SKM-1 (cell line): ENCODE data around the gene TAGLN3.

ENCODE experiments used
- DNase-seq: peaks from one replicate; lab custom pipeline; 2025; ENCODE audit not compliant: unreplicated experiment; lab: John Stamatoyannopoulos, UW

TAGLN3 gene

GRCh38 chr3:111976254-111976653 is 22.5 kb upstream of the TAGLN3 start:
- no peak for DNase-seq

GRCh38 chr3:111978583-111979433 is 19.9 kb upstream of the TAGLN3 start, which contains the start of gene ABHD10:
Gene ABHD10 (plus strand): TSS chr3:111979026. CDS start chr3:111979062, 36 bp downstream.
- peak; percentile 93 for DNase-seq

- peak; percentile 32 for DNase-seq
Measured at GRCh38 chr3:111979434-111980038, 19.2 kb upstream of the TAGLN3 start.

GRCh38 chr3:111980716-111981456 is 17.8 kb upstream of the TAGLN3 start:
- DNase-seq = no peak

DNA sequence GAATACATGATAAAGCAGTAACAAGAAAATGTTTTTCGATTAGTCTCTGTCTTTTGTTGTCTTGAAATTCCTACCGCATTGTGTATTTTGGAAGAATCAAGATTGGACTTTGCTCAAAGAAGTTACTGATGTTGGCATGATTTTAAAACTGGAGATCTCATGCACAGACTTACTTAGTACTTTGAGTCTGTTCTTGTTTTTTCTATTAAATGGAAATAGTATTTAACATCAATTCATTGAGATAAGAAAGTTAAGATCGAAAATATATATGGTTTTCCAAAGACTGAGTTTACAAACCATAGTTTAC is 17.3 kb upstream of the TAGLN3 start:
- no peak for DNase-seq

DNA sequence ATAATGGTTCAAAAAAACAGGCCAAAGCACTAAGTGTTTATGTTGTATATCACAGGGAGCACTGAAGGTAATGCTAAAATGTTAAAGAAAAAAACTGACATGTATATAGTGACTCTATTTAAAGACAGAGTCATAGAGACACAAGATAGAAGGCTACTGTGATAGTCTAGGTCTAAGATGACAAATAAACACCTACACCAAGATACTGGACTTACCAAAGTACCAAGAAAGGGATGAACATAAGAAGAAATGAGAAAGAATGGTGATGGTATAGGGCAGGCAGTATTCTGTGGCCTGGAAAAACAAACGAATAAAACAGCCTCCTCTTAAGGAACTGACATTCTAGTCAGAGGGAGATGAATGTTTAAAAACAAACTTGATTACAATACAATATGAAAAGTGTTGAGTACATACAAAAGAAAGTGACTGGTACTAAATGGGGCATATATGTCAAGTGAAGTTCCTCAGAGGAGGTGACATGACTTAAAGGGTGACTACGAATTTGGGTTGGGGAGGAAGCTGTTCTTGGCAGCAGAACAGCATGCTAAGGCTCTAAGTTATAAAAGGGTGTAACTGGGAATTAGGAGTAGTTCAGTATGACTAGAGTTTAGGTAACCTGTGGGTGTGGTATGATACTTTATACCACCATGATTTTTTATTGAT is 14.0 kb upstream of the TAGLN3 start:
- no peak for DNase-seq

- no peak for DNase-seq
Measured at GRCh38 chr3:111986800-111987199, 11.9 kb upstream of the TAGLN3 start.

DNA sequence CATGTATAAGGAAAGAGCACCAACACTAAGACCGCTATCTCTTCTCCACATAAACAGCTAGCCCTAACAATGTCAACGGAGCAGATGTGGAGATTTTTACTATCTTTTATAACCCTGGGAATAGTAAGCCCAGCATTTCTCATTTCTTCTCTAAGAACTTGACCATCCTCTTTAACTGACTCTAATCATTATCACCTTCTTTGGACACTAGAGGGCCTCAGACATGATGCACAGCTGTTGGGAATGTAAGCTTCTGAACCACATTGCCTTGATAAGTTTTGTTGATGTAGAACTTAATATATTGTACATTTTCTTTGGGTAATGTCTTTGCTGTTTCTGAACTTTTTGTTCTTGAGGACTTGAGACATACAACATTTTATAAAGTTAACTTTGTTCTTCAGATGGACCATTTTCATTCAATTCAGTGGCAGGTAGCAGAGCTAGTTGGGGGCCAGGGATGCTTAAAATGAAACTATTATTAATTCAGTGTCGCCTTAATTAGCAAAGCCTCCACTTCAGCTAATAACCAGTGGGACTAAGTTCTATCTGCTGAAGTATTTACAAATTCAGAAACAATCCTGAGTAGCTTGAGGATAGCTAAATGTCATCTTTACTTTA is 9.6 kb upstream of the TAGLN3 start:
- DNase-seq = peak; percentile 40

GRCh38 chr3:111993038-111993437 is 5.7 kb upstream of the TAGLN3 start:
- DNase-seq = no peak

GRCh38 chr3:111999484-112000324 is 982 bp downstream of the TAGLN3 start:
- no peak for DNase-seq

GRCh38 chr3:112000367-112000771 is 1.6 kb downstream of the TAGLN3 start:
- no peak for DNase-seq

DNA sequence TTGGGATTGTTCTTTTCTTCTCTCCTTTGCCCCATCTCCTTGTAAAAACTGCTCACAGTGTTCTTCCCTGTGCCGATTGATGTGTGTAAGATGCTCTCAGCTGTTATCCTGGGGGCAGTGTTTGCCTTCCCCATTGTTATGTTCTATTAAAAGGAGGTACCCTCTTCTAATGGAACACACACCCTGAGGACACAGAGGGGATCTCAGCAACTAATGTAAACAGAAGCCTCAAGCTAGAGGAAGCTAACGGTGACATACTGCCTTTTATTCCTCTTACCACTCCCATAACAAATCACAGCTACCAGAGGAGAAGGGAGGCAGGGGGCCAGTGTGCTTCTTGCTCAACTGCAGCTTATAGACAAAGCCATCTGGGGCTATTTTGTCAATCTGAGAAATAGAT is 2.2 kb downstream of the TAGLN3 start:
- no peak for DNase-seq

- DNase-seq = no peak
Measured at GRCh38 chr3:112001526-112001925, 2.8 kb downstream of the TAGLN3 start.

GRCh38 chr3:112002096-112002971 is 3.6 kb downstream of the TAGLN3 start:
- no peak for DNase-seq

DNA sequence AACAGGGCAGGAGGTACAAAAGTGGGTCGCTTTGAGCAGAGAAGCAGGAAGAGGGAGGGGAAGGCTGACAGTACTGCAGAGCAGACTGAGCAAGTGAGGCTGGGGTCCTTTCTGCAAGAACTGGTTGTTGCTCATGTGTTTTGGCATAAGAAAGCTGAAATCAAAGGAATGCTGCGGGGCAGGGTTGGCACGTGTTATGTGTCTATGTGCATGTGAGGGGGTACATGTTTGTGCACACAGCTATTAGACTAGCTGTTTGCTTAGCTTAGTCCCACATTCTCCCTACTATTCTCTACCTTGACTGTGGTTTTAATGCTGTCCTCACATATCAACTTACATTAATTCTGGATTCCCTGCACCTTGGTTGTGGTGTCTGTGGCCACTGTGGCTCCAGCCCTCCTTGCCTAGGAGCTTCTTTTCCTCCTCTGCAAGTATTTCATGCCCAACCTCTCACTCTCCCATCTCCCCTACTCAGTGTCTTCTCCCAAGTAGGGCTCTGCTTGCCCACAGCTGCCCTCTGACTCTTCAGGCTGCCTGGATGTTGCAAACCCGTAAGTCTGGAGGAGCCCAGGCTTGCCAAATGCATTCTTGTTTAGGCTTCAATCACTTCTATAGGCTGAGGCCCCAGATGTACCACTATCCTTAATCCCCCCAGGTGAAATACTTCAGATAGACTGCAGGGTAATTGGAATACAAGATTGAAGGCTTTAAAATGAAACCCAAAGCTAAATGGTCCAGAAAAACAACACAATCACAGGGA is 4.8 kb downstream of the TAGLN3 start:
- DNase-seq = no peak

DNA sequence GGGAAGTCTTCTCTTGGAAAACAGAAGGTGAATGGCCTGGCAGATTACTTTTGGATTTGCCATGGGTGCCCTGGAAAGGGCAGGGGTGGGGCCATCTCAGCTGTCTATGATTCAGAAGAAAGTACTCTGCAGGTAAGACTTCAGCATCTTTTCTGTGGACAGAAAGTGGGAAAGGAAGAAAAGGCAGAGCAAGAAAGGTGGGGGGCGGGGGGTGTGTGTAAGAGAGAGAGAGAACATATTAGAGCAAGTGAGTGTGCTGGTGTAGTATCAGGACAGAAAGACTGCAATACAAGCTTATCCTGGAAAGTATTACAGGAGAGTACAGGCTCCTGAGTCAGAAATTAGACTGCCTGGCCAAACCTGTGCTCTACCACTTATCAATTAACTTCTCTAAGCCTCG is 5.5 kb downstream of the TAGLN3 start:
- DNase-seq = no peak

DNA sequence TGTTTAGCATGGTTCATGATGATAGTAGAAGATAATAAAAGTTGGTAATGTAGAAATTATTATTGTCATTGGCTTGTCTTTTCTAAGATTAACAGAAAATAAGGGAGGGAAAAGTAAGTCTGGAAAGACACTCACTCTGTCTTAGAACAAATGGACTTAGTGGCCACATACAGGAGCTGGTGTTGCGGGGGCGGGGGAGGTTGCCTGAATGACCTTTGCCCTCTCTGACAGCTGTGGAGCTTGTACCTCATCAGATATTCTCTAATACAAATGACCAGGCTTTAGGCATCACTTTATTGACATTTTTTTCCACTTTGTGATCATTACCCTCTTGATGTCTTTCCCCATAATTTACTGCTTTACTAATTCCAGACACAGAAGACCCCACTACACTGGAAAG is 5.9 kb downstream of the TAGLN3 start:
- DNase-seq = no peak

DNA sequence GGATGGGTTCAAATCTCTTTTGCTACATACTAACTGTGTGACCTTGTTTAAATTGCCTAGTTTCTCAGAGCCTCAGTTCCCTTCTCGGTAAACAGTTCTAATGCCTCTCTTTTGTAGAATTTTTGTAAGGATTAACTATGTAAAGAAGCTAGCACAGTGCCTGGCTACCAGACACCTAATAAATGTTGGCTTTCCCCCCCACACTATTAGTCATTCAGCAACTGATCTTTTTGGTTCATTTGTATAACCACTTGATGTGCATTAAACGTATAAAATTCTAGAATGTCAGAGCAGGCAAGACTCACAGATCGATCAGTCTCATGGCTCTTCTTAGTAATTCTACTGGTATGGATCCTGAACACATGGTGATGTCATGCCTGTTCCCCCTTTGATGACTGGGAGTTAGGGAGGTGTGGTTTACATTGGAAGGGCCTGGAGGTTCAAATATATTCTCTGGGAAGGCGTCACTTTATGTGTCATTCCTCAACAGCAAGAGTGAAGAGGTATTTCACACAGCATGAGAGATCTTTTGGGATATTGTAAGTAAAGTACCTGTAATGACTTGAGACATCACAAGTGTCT is 6.5 kb downstream of the TAGLN3 start:
- DNase-seq = no peak
